ENCODE results near the gene PROKR2. TPM values are rescaled to one million over a fixed set of nuclear protein-coding genes. Genes with fewer than 3 reads are reported as not detected.

Gene PROKR2
- total RNA-seq, 4 donors from 2014 or later, result not detected

DNA sequence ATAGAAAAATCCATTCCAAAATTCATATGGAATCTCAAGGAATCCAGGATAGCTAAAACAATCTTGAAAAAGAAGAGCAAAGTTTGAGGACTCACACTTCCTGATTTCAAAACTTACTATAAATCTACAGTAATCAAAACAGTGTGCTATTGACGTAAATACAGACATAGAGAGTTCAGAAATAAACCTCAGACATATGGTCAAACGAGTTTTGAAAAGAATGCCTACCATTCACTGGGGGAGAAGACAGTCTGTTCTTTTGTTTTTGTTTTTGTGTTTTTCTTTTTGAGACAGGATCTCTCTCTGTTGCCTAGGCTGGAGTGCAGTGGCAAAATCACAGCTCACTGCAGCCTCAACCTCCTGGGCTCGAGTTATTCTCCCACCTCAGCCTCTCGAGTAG lies 25.3 kb upstream of the PROKR2 start:
- no peaks in the 10 kb centered on the region for H3K4me1 ChIP-seq
- no peak for TF ChIP-seq POLR2A (IDR thresholded peaks at IDR 0.05)
- TF ChIP-seq, protein P1, sequence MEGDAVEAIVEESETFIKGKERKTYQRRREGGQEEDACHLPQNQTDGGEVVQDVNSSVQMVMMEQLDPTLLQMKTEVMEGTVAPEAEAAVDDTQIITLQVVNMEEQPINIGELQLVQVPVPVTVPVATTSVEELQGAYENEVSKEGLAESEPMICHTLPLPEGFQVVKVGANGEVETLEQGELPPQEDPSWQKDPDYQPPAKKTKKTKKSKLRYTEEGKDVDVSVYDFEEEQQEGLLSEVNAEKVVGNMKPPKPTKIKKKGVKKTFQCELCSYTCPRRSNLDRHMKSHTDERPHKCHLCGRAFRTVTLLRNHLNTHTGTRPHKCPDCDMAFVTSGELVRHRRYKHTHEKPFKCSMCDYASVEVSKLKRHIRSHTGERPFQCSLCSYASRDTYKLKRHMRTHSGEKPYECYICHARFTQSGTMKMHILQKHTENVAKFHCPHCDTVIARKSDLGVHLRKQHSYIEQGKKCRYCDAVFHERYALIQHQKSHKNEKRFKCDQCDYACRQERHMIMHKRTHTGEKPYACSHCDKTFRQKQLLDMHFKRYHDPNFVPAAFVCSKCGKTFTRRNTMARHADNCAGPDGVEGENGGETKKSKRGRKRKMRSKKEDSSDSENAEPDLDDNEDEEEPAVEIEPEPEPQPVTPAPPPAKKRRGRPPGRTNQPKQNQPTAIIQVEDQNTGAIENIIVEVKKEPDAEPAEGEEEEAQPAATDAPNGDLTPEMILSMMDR (IDR thresholded peaks at IDR 0.05), result no peak
- H3K4me3 ChIP-seq, result no peak overlapping the region
- H3K27ac ChIP-seq, result no peak overlapping the region
- no peaks in the 10 kb centered on the region for H3K27me3 ChIP-seq
- H3K36me3 ChIP-seq, result no peaks in the 10 kb centered on the region
- no peaks in the 10 kb centered on the region for H3K9me3 ChIP-seq
- DNase-seq, result no peak

DNA sequence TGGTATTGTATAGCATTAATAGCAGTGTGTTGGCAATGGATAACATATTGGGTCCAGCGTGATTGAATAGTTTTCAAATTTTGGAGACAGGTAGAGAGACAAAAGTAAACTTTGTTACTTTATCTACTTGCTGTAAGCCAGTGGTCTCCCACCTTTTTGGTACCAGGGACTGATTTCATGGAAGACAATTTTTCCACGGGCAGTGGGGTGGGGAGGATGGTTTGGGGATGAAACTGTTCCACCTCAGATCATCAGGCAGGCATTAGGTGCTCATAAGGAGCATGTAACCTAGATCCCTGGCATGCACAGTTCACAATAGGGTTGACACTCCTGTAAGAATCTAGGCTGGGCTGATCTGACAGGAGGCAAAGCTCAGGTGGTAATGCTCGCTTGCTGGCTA lies 14.6 kb upstream of the PROKR2 start:
- Histone ChIP-seq H3K9me3 (no peaks in the 10 kb centered on the region), H3K36me3 (no peaks in the 10 kb centered on the region), H3K27ac (no peak overlapping the region), H3K4me3 (no peak overlapping the region), H3K4me1 (no peaks in the 10 kb centered on the region), H3K27me3 (no peaks in the 10 kb centered on the region)
- DNase-seq, result no peak
- TF ChIP-seq, protein P1 (IDR thresholded peaks at IDR 0.05), result no peak
- no peak for TF ChIP-seq POLR2A (IDR thresholded peaks at IDR 0.05)

DNA sequence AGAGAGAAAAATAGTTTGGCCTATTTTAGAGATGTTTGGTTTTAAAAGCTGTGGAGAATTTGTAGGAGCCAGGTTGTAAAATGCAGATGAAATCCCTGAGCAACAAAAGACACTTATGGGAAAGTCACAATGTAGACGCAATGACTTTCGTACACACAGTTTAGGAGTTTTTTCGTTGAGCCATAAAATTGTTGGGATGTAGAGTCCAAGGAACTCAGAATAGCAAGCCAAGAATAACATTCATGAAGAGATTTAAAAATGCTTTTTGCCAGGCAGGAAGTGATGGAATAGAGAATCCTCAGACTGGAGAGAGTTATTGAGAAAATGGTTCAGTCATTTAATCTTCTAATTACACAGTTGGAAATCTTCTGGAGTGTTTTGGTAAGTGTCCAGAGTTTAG lies 11.5 kb upstream of the PROKR2 start:
- no peak overlapping the region for H3K4me3 ChIP-seq
- DNase-seq, result no peak
- H3K4me1 ChIP-seq, result no peaks in the 10 kb centered on the region
- H3K27ac ChIP-seq, result no peak overlapping the region
- TF ChIP-seq, protein P1 (IDR thresholded peaks at IDR 0.05), result no peak
- no peak for TF ChIP-seq POLR2A (IDR thresholded peaks at IDR 0.05)
- no peaks in the 10 kb centered on the region for H3K27me3 ChIP-seq
- H3K36me3 ChIP-seq, result no peaks in the 10 kb centered on the region
- H3K9me3 ChIP-seq, result no peaks in the 10 kb centered on the region

DNA sequence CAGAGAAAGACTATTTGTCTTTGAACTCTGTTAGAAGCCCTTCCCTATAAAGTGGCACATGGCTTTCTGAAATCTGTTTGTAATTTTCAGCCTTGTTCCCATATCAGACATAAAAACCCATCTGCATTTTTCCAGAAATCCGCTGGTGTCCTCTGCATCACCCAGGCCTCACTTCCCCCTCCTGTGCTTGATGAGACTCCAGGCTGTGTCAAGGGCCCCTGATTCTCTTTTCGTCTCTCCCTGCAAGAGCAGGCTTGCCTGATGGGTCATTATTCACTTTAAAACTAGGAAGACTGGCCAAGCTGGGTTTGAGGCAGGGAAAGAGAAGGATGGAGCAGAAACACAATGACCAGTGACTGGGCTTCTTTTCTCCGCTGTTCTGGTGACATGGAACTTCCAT lies 10.6 kb upstream of the PROKR2 start:
- TF ChIP-seq, protein P1 (IDR thresholded peaks at IDR 0.05), result no peak
- no peak for TF ChIP-seq POLR2A (IDR thresholded peaks at IDR 0.05)
- no peaks in the 10 kb centered on the region for H3K9me3 ChIP-seq
- no peaks in the 10 kb centered on the region for H3K36me3 ChIP-seq
- H3K27me3 ChIP-seq, result no peaks in the 10 kb centered on the region
- no peak overlapping the region for H3K4me3 ChIP-seq
- no peaks in the 10 kb centered on the region for H3K4me1 ChIP-seq
- no peak for DNase-seq
- H3K27ac ChIP-seq, result no peak overlapping the region

DNA sequence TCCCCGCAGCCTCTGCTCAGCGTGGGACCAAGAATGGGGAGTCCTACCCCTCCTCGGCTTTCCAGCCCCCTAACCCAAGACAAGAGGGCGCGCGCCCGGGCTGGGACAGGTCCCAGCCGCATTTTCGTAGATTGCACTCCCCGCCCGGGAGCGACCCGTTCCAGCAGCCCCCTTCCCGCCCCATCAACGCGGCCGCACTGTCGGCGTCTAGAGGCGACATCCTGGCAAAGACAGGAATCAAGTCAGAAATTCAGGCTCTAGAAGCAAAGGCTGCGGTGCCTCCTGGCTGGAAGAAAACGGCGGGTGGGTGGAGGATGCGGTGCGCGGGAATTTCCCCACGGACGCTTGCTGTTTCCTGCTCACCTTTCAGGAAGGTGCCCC lies 957 bp downstream of the PROKR2 start:
- Histone ChIP-seq H3K9me3 (peaks cover 0 to 4% (median 0%) of the 10 kb centered on the region in 4 donors), H3K36me3 (no peaks in the 10 kb centered on the region), H3K27ac (no peak overlapping the region), H3K4me3 (no peak overlapping the region), H3K4me1 (no peaks in the 10 kb centered on the region), H3K27me3 (no peaks in the 10 kb centered on the region)
- TF ChIP-seq POLR2A (IDR thresholded peaks at IDR 0.05), result no peak
- TF ChIP-seq, protein P1 (IDR thresholded peaks at IDR 0.05), result no peak
- no peak for DNase-seq

DNA sequence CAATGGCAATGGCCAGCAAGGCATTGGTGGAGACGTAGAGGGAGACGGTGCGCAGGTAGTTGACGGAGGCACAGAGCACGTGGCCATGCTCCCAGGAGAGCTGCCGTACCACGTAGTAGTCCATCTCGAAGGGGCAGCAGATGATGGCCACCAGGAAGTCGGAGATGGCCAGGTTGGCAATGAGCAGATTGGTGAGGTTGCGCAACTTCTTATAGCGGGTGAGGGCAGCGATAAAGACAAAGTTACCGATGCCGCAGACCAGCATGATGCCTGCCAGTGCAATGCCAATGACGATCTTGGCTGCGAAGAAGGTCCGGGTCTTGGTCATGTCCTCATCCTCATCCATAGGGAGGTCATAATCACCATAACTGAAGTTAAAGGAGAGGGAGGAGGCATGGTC lies 2.8 kb downstream of the PROKR2 start:
- TF ChIP-seq POLR2A (IDR thresholded peaks at IDR 0.05), result no peak
- TF ChIP-seq, protein P1 (IDR thresholded peaks at IDR 0.05), result no peak
- H3K27ac ChIP-seq, result no peak overlapping the region
- H3K4me1 ChIP-seq, result no peaks in the 10 kb centered on the region
- H3K27me3 ChIP-seq, result no peaks in the 10 kb centered on the region
- no peak for DNase-seq
- peaks cover 0 to 4% (median 0%) of the 10 kb centered on the region in 4 donors for H3K9me3 ChIP-seq
- H3K36me3 ChIP-seq, result no peaks in the 10 kb centered on the region
- H3K4me3 ChIP-seq, result no peak overlapping the region

Measured in Peyer's patch (tissue), 4 donors.